HepG2 (cell line): ENCODE measurements around the gene BPIFB2. TPM values are rescaled to one million over a fixed set of nuclear protein-coding genes. Genes with fewer than 3 reads are reported as not detected.

Experiments
- ATAD3A ChIP-seq: sonication (generic); formaldehyde crosslinking; IDR thresholded peaks from 2 replicates; pipeline ENCODE4 v1.4.0; 2020; ENCODE audit warnings: missing genetic modification reagents
- NRL ChIP-seq: sonication (generic); formaldehyde crosslinking; IDR thresholded peaks from 2 replicates; pipeline ENCODE4 v1.5.0; 2020; ENCODE audit warnings: missing genetic modification reagents, mild to moderate bottlenecking, moderate library complexity, borderline replicate concordance
- SAP130 ChIP-seq: IDR thresholded peaks from 2 replicates; pipeline ENCODE4 v1.6.1; 2016; ENCODE audit warnings: low read depth
- ZFX ChIP-seq: sonication (generic); formaldehyde crosslinking; IDR thresholded peaks from 2 replicates; pipeline ENCODE4 v1.4.0; 2020; ENCODE audit warnings: mild to moderate bottlenecking, low read depth, missing genetic modification reagents, moderate library complexity
- polyA plus RNA-seq, 8 experiments: library from polyadenylated mRNA; depleted of rRNA in 3 of 8; stranded (reverse) in 7 of 8; unstranded in 1 of 8; fragments of >200 nt; fragmentation: Illumina TruSeq in 4 of 8; extraction: Trizol in 4 of 8; gene quantifications; 2 replicates each; pipeline versions ENCODE4 v1.2.1 to v1.2.3, GENCODE V29; 2011 to 2016; ENCODE audit warnings: low read depth in 4 of 8, missing spikeins in 1 of 8, mixed read lengths in 1 of 8; ENCODE audit not compliant: insufficient read depth in 1 of 8
- total RNA-seq, 5 experiments: library from RNA; depleted of rRNA; stranded (reverse); fragments of >200 nt; fragmentation: Illumina TruSeq; extraction: Trizol; gene quantifications; 2 replicates each; pipeline ENCODE4 v1.2.3, GENCODE V29; 2016; ENCODE audit warnings: low read depth in 1 of 5
- TF ChIP-seq, protein P1 (sequence below): sonication (generic); formaldehyde crosslinking; IDR thresholded peaks from 2 replicates; pipeline ENCODE4 v1.8.0; 2022; ENCODE audit warnings: mild to moderate bottlenecking, missing genetic modification reagents; ENCODE audit not compliant: insufficient replicate concordance
- TF ChIP-seq, protein P2 (sequence below): sonication (generic); formaldehyde crosslinking; IDR thresholded peaks from one replicate; pipeline ENCODE4 v1.5.1; 2020; ENCODE audit warnings: mild to moderate bottlenecking, missing genetic modification reagents; ENCODE audit errors: not compliant biosample characterization

BPIFB2 gene
- total and polyA plus RNA-seq, 2 of the 13 experiments (the other 11 are each of a cell fraction or from before 2014, with no cell fraction given): 54.5 to 902 TPM

DNA sequence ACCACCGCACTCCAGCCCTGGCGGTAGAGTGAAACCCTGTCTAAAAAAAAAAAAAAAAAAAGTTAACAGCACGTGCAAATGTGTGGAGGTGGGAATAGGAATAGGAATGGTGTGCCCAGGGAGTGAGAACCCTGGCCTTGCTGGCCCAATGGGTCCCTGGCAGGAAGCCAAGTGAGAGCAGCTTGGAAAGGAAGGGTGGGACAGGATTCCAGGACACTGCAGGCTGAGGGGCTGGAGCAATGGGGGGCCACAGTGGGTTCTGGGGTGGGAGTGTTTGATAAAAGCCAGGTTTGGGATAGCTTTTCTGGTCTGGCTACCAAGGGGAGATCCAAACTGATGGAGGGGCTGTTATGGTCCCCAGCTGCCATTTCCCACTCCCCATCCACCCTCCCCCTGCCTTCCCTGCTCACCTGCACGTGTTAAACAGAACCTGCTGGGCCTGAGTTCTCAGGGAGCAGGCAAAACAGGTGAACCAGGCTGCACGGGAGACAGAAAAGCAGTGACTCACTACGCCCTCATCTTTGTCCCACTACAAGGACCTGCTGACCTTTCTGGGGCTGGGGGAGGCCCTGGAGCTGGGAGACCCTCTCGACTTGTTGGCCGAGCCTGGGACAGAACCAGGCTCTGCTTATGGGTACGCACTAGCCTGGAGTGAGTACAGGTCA, 6.6 kb upstream of the BPIFB2 start (continued):
- 0 out of 2 replicates have a peak, but pooled peaks have one; percentile 25 for TF ChIP-seq ZFX
- TF ChIP-seq, protein P1, sequence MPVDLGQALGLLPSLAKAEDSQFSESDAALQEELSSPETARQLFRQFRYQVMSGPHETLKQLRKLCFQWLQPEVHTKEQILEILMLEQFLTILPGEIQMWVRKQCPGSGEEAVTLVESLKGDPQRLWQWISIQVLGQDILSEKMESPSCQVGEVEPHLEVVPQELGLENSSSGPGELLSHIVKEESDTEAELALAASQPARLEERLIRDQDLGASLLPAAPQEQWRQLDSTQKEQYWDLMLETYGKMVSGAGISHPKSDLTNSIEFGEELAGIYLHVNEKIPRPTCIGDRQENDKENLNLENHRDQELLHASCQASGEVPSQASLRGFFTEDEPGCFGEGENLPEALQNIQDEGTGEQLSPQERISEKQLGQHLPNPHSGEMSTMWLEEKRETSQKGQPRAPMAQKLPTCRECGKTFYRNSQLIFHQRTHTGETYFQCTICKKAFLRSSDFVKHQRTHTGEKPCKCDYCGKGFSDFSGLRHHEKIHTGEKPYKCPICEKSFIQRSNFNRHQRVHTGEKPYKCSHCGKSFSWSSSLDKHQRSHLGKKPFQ (CRISPR knock-in tag): peak; percentile 74
- TF ChIP-seq ATAD3A (CRISPR knock-in tag): no peak
- TF ChIP-seq NRL (CRISPR knock-in tag): 0 out of 2 replicates have a peak, but pooled peaks have one; percentile 22
- TF ChIP-seq, protein P2, sequence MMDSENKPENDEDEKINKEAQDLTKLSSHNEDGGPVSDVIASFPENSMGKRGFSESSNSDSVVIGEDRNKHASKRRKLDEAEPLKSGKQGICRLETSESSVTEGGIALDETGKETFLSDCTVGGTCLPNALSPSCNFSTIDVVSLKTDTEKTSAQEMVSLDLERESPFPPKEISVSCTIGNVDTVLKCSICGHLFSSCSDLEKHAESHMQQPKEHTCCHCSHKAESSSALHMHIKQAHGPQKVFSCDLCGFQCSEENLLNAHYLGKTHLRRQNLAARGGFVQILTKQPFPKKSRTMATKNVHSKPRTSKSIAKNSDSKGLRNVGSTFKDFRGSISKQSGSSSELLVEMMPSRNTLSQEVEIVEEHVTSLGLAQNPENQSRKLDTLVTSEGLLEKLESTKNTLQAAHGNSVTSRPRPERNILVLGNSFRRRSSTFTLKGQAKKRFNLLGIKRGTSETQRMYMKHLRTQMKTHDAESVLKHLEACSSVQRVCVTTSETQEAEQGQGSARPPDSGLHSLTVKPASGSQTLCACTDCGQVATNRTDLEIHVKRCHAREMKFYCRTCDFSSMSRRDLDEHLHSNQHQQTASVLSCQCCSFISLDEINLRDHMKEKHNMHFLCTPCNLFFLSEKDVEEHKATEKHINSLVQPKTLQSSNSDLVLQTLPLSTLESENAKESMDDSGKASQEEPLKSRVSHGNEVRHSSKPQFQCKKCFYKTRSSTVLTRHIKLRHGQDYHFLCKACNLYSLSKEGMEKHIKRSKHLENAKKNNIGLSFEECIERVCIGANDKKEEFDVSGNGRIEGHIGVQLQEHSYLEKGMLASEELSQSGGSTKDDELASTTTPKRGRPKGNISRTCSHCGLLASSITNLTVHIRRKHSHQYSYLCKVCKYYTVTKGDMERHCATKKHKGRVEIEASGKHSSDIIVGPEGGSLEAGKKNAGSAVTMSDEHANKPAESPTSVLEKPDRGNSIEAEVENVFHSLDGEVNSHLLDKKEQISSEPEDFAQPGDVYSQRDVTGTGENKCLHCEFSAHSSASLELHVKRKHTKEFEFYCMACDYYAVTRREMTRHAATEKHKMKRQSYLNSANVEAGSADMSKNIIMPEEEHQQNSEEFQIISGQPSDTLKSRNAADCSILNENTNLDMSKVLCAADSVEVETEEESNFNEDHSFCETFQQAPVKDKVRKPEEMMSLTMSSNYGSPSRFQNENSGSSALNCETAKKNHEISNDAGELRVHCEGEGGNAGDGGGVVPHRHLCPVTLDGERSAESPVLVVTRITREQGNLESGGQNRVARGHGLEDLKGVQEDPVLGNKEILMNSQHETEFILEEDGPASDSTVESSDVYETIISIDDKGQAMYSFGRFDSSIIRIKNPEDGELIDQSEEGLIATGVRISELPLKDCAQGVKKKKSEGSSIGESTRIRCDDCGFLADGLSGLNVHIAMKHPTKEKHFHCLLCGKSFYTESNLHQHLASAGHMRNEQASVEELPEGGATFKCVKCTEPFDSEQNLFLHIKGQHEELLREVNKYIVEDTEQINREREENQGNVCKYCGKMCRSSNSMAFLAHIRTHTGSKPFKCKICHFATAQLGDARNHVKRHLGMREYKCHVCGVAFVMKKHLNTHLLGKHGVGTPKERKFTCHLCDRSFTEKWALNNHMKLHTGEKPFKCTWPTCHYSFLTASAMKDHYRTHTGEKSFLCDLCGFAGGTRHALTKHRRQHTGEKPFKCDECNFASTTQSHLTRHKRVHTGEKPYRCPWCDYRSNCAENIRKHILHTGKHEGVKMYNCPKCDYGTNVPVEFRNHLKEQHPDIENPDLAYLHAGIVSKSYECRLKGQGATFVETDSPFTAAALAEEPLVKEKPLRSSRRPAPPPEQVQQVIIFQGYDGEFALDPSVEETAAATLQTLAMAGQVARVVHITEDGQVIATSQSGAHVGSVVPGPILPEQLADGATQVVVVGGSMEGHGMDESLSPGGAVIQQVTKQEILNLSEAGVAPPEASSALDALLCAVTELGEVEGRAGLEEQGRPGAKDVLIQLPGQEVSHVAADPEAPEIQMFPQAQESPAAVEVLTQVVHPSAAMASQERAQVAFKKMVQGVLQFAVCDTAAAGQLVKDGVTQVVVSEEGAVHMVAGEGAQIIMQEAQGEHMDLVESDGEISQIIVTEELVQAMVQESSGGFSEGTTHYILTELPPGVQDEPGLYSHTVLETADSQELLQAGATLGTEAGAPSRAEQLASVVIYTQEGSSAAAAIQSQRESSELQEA (CRISPR knock-in tag): peak; percentile 45
- no peak for TF ChIP-seq SAP130 (CRISPR knock-in tag)
